Measurements from ENCODE around the gene NRIP2. TPM values are rescaled to one million over a fixed set of nuclear protein-coding genes. Genes with fewer than 3 reads are reported as not detected.

NRIP2 gene
- total and polyA plus RNA-seq, 10 of the 15 experiments (the other 5 are each of a cell fraction or from before 2014, with no cell fraction given): 0.04 to 0.83 (median 0.42) TPM; not detected in 7

DNA sequence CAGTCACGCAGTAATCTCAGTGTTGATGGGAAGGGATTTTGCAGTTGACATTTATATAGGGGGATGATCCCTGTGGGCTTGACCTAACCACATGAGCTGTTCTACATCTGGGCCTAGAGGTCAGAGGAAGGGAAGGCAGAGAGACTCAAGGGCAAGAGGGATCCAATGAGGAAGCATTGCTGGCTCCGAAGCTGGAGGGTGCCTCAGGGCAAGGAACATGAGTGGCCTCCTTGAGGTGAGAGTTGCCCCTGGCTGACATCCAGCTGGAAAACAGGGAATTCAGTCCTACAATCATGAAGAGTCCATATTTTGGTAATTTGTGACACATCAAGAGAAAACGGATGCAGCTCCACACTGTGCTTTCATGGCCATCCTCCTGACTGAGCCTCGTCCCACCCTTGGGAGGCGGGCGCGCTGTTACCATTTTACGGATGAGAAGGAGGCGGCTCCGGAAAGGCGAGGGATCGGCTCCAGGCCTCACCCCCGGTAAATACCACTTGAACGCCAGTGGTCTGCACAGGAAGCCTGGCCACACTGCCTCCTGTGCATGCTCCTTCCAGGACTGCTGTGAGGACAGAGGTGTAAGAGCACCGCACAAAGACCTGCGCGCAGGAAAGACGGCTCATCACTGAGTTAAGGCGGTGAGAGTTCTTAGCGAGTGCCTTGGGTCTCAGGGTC, 58.6 kb downstream of the NRIP2 start:
- Histone ChIP-seq H3K36me3 (ENCODE audit: control insufficient read depth in 2 of 2, insufficient read depth in 2 of 2, low read length in 1 of 2) (no peaks in the 10 kb centered on the region), H3K4me1 (ENCODE audit: control insufficient read depth, insufficient read depth, low read length) (no peaks in the 10 kb centered on the region), H3K79me2 (ENCODE audit: control insufficient read depth, insufficient read depth, low read length) (no peaks in the 10 kb centered on the region), H3K27me3 (replicated peaks in 1 of 2; ENCODE audit: control insufficient read depth in 2 of 2, insufficient read depth in 2 of 2, low read length in 1 of 2) (peaks cover 0 to 3% of the 10 kb centered on the region in 2 experiments), H2AFZ (ENCODE audit: control insufficient read depth, low read depth, low read length) (no peak overlapping the region), H3K4me3 (no peak overlapping the region), H3K4me2 (ENCODE audit: control insufficient read depth, insufficient read depth) (no peak overlapping the region), H3K27ac (ENCODE audit: control insufficient read depth, insufficient read depth) (no peak overlapping the region), H3K9ac (ENCODE audit: control insufficient read depth, insufficient read depth, low read length) (no peak overlapping the region), H3K9me3 (replicated peaks; ENCODE audit: control insufficient read depth, insufficient read depth, low read length) (no peaks in the 10 kb centered on the region), H4K20me1 (ENCODE audit: control insufficient read depth, insufficient read depth) (no peaks in the 10 kb centered on the region)
- intact Hi-C loops (cut with micrococcal nuclease; ENCODE audit: unreplicated experiment) (no loop called here), in situ Hi-C loops (cut with MboI) (no loop called here)
- POLR2A ChIA-PET: no interaction called here
- BruUV-seq (replicated peaks): no TSS peak
- TF ChIP-seq SRF (IDR thresholded peaks at IDR 0.05; ENCODE audit: low read depth in 2 of 2, low read length in 2 of 2): no peak
- TF ChIP-seq TCF12 (IDR thresholded peaks at IDR 0.05; ENCODE audit: low read depth, low read length): no peak
- TF ChIP-seq ZNF217 (IDR thresholded peaks at IDR 0.05): no peak
- no peak for TF ChIP-seq GABPA (IDR thresholded peaks at IDR 0.05; ENCODE audit: low read depth)
- TF ChIP-seq POLR2A (IDR thresholded peaks at IDR 0.05; ENCODE audit: low read depth, low read length): no peak
- no peak for TF ChIP-seq RFX5 (IDR thresholded peaks at IDR 0.05; ENCODE audit: low read depth, low read length)
- TF ChIP-seq KAT2A (conservative IDR thresholded peaks at IDR 0.05; ENCODE audit: control insufficient read depth, low read depth, low read length): no peak
- no peak for TF ChIP-seq IRF4 (IDR thresholded peaks at IDR 0.05; ENCODE audit: low read depth, low read length)
- TF ChIP-seq SREBF2 (IDR thresholded peaks at IDR 0.05; ENCODE audit: low read length): no peak
- no peak for TF ChIP-seq LARP7 (IDR thresholded peaks at IDR 0.05)
- no peak for TF ChIP-seq NR2C2 (IDR thresholded peaks at IDR 0.05; ENCODE audit: borderline replicate concordance, control insufficient read depth, insufficient read length, low read depth)
- TF ChIP-seq ASH2L (IDR thresholded peaks at IDR 0.05; ENCODE audit: borderline replicate concordance, low read depth): no peak
- no peak for TF ChIP-seq MTA2 (IDR thresholded peaks at IDR 0.05; ENCODE audit: low read depth)
- no peak for TF ChIP-seq DPF2 (IDR thresholded peaks at IDR 0.05)
- no peak for TF ChIP-seq FOXK2 (IDR thresholded peaks at IDR 0.05)
- TF ChIP-seq CBX3 (IDR thresholded peaks at IDR 0.05; ENCODE audit: borderline replicate concordance, low read depth): no peak
- TF ChIP-seq SUZ12 (IDR thresholded peaks at IDR 0.05; ENCODE audit: unreplicated experiment): no peak
- TF ChIP-seq CBFB (IDR thresholded peaks at IDR 0.05; ENCODE audit: low read depth): no peak
- TF ChIP-seq PAX8 (IDR thresholded peaks at IDR 0.05): no peak
- no peak for TF ChIP-seq NRF1 (conservative IDR thresholded peaks at IDR 0.05; ENCODE audit: low read depth, low read length)
- no peak for FAIRE-seq
- RAD21 ChIA-PET (ENCODE audit: unreplicated experiment): no interaction called here
- 75% methylated on average over 20 of the region's 20 CpGs for WGBS (ENCODE audit: insufficient coverage, insufficient replicate concordance, low lambda C conversion rate, missing lambda C conversion rate)
- SMC1A ChIA-PET (ENCODE audit: uncharacterized antibody, unreplicated experiment): no interaction called here
- ATAC-seq: no peak
- DNase-seq (ENCODE audit: low read depth, low spot score): no peak
- CTCF ChIA-PET: no interaction called here
